Stimulated activated CD8-positive, alpha-beta memory T cell treated with anti-CD3 and anti-CD28 coated beads, Interleukin-7, amount 100 ng/mL, for 24 hours (primary cell): ENCODE data around the gene KCNAB2.

Experiments
- DNase-seq: peaks from one replicate; pipeline ENCODE4 v3.0.0-alpha.2; 2020; ENCODE audit warnings: low read depth

The KCNAB2 gene

DNA sequence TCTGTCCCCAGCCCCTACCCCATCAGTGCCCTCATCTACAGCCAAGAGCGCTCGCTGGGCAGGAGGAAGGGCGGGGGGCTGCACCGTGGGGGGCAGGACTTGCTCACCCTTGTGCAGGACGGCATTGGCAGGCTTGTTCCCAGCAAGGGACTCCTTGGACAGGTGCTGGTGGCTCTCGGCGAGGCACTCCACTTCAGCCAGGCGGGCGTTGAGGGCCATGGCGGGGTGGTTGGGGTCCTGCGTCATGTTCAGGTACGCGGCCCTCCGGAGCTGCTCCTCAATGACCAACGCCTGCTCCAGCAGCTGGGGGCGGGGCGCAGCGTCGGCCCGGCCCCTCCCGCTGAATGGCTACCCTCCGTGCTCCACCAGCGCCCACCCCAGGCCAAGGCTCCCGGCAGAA lies 64.0 kb downstream of the KCNAB2 start:
- no peak for DNase-seq

DNA sequence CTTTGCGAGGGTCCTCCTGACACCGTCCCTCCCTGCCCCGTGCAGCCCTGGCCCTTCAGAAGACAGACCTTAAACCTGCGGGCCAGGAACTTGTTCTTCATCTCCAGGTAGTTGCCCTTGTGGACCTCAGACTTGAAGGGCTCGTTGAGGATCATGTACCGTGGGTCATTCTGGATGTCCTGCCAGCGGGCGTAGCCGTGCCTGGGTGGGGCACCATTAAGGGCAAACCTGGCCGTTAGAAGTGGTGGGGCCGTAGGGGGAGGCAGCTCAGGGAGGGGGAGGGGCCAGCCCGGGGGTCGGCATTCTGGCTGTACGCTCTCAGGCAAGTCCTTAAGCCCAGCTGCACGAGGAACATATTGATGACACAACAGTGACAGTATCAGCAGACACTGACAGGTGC lies 64.6 kb downstream of the KCNAB2 start:
- DNase-seq = no peak

DNA sequence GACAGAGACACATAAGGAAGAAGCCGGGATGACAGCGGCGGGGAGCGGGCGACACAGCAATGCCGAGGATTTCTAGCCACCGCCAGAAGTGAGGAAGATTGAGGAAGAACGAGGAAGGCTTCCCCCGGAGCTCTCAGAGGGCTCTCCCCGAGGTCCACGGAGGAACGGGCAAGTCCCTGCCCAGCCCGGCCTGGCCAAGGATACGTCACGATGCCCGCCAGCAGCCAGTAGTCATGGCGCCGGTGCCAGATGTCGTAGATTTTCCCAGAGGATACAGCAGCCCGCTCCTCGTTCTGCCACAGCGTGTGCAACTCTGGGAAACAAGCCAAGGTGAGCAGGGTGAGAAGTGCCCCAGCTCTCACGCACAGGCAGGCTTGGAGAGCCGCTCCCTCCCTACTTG lies 65.9 kb downstream of the KCNAB2 start:
- DNase-seq = no peak

DNA sequence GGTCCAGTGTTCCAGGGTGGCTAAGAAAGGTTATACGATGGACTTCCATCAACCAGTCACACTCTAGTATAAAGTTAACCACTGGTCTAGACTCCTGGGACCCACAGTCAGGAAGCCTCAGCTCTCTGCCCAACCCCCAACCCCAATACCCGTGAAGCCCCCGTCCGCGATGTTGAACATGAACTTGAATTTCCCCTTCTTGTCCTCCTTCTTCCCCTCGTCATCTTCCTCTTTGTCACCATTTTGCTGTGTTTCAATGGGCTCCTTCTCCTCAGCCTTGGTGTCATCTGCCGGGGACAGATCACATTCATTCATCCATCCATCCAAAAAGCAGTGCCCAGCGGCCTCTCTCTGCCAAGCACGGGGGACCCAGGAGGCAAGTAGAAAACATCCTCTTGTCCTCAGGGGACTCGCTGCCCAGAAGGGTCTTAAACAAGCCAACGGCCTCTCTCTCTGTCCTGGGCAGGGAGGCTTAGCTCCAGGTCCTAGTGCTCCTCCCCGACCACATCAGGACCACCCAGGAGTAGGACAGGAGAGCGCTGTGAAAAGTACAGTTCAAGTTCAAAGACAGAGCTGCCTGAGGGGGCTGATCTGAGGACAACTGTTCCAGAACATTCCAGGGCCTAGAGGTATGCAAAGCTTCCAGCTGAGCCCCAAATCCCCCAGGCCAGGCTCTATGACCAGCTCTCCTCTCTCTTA lies 66.5 kb downstream of the KCNAB2 start:
- DNase-seq = no peak

DNA sequence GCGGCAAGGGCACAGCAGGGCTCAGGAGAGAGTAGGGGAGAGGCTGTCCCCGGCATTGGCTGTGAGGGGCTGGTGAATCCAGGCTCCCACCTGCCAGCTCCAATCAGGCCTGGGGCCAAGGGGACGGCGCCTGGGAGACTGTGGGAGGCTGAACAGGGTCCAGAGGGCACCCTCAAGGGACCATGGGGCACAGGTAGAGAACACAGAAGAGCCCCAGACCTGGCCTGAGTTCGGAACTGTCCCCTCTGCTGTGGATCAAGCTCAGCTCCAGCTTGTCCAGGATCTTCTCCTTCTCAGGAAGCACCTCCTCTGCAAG lies 67.0 kb downstream of the KCNAB2 start:
- DNase-seq = no peak

DNA sequence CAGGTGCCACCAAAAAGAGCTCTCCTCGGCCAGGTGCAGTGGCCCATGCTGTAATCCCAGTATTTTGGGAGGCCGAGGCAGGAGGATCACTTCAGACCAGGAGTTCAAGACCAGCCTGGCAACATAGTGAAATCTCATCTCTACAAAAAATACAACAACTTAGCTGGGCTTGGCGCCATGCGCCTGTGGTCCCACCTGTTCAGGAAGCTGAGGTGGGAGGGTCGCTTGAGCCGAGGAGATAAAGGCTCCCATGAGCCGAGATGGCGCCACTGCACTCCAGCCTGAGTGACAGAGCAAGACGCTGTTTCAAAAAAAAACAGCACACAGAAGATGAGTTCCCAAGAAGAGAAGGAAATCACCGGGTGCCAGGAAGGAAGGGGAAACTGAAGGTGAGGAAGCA lies 67.4 kb downstream of the KCNAB2 start:
- no peak for DNase-seq

DNA sequence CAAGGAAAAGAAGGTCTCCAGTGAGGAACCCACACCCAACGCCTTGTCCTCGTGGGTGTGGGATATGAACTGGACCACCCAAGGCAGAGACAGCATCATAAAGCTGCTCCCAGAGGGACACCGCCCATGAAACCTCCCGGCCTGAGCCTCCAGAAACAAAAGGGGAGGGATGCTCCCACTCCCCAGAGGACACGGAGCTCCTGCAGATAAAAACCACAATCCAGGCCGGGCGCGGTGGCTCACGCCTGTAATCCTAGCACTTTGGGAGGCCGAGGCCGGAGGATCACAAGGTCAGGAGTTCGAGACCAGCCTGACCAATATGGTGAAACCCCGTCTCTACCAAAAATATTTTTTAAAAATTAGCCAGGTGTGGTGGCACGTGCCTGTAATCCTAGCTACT lies 68.1 kb downstream of the KCNAB2 start:
- DNase-seq = no peak

DNA sequence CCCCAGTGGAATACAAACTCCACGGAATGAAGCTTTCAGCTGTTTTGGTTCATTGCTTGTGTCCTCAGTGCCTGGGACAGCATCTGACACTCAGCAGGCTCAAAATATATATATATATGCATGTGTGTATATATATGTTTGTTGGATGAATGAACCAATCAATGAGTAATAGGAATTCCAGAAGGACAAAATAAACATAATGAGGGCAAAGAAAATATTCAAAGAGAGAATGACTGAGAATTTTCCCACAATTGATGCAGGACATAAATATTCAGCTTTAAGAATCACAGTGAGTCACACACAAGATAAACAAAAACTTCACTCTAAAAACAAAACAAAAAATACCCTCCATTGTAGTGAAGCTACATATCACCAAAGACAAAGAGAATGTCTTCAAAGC lies 70.4 kb downstream of the KCNAB2 start:
- no peak for DNase-seq

DNA sequence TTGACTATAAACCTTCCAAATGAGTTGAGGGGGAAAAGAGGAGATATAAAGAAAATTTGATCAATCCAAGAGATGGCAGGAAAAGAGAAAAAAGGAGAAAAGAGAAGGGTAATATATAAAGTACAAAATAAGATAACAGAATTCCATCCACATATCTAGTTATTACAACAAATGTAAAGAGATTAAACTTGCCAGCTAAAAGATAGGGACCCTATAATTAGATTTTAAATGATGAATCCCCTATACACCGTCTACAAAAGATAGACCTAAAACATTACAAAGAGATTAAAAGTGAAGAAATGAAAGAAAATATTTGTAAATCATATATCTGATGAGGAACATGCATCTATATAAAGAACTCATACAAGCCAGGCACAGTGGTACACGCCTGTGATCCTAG lies 71.4 kb downstream of the KCNAB2 start:
- DNase-seq = no peak

DNA sequence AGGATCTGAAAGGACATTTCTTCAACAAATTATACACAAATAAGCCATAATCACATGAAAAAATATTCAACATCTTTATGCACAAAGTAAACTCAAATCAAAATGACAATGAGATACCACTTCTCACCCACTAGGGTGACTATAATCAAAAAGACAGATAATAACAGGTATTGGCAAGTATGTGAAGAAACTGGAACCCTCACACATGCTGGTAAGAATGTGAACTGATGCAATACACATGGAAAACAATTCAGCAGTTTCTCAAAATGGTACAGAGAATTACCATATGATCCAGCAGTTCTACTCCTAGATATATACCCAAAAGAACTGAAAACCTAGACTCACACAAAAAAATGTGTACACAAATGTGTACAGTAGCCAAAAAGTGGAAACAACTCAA lies 71.9 kb downstream of the KCNAB2 start:
- DNase-seq = no peak

DNA sequence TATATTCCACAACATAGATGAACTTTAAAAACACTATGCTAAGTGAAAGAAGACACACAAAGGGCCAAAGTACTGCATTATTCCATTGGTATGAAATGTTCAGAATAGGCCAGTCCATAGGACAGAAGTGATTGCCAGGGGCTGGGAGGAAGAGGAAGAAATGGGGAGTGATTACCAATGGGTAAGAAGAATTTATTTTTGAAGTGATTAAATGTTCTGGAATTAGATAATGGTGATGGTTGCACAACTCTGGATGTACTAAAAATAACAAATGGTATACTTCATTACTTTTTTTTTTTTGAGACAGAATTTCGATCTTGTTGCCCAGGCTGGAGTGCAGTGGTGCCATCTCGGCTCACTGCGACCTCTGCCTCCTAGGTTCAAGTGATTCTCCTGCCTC lies 72.7 kb downstream of the KCNAB2 start:
- DNase-seq = no peak

DNA sequence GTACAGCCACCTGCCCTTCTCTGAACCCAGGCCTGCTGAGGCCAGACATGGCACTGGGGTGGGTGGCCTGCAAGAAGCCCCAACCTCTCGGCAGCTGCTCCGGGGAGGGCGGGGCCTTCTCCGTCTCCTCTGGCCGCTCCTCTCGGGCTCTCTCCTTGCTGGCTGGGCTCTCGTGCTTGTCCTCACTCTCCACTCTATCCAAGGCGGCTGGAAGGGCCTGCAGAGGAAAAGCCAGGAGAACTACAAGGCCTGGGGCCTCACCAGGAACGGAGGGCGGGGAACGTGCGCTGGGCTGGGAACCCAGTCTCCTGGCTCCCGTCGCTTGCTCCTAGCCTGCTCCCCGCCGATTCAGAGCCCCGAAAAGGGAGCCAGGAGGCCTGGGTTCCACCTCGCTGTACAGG lies 75.3 kb downstream of the KCNAB2 start:
- no peak for DNase-seq

DNA sequence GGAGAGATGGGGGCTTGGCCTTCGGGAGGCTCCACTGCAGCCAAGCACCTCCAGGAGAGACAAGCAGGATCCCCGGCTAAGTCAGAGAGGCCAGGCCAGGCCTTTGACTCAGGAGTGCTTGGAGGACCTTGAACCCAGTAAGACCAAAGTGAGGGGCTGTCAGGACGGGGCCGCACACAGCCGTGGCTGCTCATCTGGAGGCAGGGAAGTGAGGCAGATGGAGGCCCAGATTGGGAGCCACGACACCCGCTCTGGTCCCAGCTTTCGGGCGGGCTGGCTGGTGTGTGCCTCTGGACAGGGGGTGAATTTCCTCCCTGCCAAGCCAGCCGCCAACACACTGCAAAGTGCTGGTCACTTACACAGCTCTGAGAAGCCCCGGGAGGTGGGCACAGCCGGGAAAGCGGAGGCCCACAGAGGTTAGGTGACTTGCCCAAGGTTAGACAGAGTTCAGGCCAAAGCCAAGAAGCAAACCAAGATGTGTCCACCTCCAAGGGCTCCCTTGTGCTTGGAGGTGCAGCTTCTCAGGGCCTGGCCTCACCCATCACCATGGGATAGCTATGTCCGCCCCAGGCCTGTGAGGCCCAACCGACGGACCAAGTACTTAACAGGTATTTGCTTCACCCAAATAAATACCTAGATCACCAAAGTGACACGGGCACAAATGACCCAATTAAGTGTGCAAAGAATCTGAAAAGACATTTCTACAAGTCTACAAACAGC lies 76.1 kb downstream of the KCNAB2 start:
- no peak for DNase-seq

DNA sequence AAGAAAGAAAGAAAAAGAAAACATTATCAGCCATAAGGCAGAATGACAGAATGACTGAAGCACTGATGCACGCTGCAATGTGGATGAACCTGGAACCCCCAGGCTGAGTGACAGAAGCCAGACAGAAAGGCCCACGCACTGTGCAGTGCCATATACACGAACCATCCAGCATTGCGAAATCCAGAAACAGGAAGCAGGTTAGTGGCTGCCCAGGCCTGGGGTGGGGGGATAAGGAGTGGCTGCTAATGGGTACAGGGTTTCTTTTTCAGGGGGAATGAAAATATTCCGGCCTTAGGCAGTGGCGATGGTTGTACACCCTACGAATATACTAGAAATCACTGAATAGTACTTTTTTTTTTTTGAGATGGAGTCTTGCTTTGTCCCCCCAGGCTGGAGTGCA lies 77.4 kb downstream of the KCNAB2 start:
- no peak for DNase-seq

DNA sequence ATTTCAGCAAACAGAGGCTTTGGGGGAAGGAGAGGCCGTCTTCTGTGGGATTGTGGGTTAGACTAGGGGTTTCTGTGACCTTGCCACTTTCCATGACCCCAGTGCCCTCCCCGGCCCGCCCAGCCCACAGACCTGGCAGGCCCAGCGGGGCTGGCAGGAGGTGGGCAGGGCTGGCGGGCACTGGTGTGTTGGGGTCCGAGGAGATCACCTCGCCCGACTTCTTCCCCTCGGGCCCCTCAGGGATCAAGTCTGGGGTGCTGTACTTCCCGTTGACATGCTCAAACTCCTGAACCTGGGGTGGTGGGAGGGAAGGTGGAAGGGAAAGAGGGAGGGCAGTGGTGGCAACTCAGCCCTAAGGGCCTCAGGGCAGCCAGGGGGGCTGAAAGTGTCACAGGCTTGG lies 78.1 kb downstream of the KCNAB2 start:
- DNase-seq = no peak

DNA sequence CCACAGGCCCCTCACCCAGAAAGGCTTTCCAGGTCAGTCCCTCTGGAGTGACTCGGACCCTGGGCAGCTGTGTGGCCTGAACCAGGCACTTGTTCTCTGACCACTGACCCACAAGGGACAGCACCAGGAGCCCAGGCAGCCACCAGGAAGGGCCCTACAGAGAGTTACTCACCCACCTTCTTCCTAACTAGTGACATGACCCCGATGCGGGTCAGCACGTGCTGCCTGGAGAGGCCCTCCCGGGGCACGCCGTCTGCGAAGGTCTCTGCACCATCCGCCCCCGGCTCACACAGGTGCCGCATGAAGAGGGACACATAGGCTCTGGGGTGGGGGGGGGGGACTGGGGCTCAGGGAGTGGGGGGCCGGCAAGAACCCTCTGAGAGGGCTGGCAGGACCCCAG lies 78.7 kb downstream of the KCNAB2 start:
- no peak for DNase-seq

DNA sequence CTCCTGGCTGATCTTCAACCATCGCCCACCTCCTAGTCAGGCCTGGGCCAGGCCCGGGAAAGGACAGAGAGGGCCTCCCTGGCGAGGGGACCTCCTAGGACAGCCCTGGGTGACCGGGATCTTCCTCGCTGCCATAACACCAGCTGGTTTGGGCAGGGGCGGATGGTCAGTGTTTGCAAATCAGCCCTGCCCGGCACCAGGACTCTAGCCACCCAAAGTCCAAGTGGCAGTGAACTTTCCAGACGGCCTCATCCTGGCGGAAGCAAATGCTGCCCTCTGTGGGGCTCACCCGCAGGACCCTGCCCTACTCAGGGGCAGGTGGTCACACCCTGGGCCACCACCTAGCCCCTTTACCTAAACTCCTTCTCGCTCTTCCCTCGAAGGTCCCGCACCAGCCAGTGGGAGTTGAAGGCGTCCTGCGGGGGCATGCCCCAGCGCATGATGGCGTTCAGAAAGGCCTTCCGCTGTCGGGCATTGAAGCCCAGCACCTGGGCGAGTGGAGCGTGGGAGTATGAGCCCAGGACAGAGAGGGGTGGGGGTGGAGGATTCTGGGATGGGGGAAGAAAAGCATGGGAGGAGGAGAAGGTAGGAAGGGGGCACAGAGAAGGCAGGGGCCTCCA lies 79.2 kb downstream of the KCNAB2 start:
- no peak for DNase-seq

DNA sequence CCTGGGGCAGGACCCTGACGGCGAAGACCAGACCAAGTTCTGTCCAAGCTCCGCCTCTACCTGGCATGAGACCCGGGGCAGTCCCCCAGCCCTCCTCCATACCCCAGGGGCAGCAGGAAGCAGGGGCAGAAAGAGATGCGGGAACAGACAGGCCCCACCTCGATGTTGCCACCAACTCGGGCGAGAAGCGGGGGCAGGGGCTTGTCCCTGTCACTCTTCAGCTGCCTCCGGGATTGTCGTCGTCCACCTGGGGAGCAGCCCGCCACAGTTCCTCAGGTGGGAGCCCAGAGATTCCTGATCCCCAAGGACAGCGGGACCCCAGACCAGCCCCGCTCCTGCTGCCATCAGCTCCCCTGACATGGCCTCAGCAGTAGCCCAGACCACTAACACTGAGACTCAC lies 79.7 kb downstream of the KCNAB2 start:
- no peak for DNase-seq

DNA sequence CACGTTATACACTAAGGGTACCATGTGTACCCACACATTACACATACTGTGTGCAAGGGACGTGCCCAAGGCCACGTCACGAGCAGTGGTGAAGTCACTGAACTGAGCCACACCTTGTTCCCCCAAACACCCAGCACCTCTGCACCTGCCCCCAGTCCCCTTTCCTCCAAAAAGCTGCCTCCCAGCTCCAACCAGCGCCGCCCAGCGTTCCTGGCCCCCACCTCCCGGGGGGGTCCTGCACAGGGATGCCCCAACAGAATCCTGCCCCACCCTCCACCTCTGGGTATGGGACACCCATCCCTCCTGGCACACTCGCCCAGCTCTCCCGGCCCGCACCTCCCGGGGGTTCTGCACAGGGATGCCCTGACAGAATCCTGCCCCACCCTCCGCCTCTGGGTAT lies 80.3 kb downstream of the KCNAB2 start:
- no peak for DNase-seq

DNA sequence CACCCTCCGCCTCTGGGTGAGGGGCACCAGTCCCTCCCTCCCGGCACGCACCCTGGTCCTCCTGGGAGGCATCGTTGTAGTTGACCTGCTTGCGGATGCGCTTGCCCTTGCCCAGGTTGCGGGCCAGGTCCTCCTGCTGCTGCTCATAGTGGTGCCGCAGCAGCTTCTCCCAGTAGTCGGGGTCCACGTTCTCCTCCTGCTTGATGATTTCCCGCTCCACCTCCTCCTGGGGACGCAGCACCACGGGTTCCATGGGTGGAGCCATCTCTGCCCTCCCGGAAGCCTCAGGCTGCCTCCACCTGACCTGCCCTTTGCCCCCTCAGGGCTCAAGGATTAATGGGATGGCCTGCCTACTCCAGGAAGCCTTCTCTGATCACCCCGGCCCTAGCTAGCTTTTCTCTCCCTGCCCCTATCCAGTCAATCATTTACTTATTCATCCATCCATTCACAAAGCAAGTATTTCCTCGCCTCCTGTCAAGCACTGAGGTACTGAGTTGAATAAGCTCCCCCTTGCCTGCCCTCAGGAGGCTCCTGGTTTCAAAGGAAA lies 80.9 kb downstream of the KCNAB2 start:
- no peak for DNase-seq

DNA sequence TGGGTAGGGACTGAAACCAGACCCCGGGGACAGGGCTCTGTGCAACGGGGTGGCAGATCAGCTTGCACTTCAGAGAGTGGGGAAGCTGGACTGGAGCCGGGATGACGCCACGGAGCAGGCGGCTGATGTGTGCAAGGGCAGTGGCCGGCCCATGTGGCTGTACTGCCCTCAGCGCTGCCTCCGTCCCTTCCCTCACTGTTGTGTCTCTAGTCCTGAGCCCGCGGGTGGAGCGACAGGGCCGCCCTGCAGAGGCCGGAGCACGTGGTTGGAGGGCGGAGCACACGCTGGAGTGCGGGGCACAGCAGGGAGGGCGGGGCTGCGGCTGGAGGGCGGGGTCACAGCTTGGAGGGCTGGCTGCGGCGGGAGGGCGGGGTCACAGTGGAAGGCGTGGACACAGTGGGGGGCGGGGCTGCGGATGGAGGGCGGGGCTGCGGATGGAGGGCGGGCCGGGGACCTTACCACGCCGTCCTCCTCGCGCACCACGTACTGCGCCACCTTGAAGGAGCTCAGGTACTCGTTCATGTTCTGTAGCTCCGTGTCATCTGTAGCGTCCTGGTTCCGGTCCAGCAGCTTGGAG lies 82.0 kb downstream of the KCNAB2 start:
- peak; percentile 53 for DNase-seq

DNA sequence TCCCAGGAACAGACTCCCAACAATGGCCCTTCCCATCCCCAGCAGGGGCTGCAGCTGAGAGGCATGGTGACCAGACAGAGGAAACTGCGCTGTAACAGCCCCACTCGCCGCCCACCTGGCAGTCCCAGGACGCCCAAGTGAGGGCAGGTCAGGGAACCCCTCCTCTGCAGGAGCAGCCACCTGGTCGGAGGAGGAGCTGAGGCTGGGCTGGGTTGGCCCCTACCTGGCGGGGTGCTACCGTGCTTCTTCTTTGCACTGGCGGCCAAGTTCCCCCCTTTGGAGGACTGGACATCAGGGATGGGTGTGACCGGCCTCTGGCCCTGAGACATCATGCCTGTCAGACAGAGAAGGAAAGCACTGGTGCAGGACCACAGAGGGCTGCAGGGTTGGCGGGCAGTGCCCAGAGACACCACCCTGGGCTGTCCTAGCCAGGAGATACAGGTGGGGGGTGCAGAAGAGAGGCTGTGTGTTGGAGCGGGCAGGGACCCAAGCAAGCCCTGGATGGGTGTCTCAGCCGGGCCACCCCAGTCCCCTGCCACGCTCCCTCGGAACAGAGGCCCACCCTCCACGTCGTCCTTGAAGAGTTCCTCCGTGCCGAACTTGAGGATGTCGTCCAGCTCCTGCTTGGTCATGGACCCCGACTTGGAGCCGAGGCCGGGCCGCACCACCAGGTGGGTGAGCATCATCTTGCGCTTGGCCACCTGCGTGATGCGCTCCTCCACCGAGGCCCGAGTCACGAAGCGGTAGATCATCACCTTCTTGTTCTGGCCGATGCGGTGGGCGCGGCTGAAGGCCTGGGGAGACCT lies 82.8 kb downstream of the KCNAB2 start:
- no peak for DNase-seq
